Activated T-helper 2 cell treated with anti-CD3 and anti-CD28 coated beads, Interferon-gamma antibody, Interleukin-2, Interleukin-4, amounts not matched to agents 10 μg/mL and 5 μg/mL and 100 μg/mL, durations not matched to agents 14 hours and 24 hours and 36 hours (primary cell): ENCODE results near the gene SMYD4. TPM values are rescaled to one million over a fixed set of nuclear protein-coding genes. Genes with fewer than 3 reads are reported as not detected.
"Not testable (repeated sequence)": the region's sequence is repeated elsewhere in the genome, so short reads cannot be mapped to it uniquely, and the experiment has no call there.

Source experiments
- DNase-seq: peaks from one replicate; pipeline ENCODE4 v3.0.0; 2021; ENCODE audit warnings: low spot score
- H3K27ac Mint-ChIP-seq: one replicate; pipeline ENCODE4 v1.8.0; 2021; ENCODE audit warnings: mixed read lengths
- H3K27me3 Mint-ChIP-seq: one replicate; pipeline ENCODE4 v1.8.0; 2021; ENCODE audit warnings: low read depth, mixed read lengths
- H3K36me3 Mint-ChIP-seq: one replicate; pipeline ENCODE4 v1.8.0; 2021; ENCODE audit warnings: low read depth, mixed read lengths
- H3K4me1 Mint-ChIP-seq: one replicate; pipeline ENCODE4 v1.8.0; 2021; ENCODE audit warnings: low read depth, mixed read lengths
- H3K4me3 Mint-ChIP-seq: one replicate; pipeline ENCODE4 v1.8.0; 2021; ENCODE audit warnings: low read depth, mild to moderate bottlenecking, moderate library complexity, mixed read lengths
- H3K9me3 Mint-ChIP-seq: one replicate; pipeline ENCODE4 v1.8.0; 2021; ENCODE audit warnings: mixed read lengths
- intact Hi-C: fragments of 100-400 bp; cut with micrococcal nuclease; formaldehyde crosslinking; loops from one replicate; pipeline ENCODE4 v1.15.1; 2023
- total RNA-seq: library from RNA; stranded (reverse); gene quantifications from 2 replicates; pipeline ENCODE4 v1.2.3, GENCODE V29; 2022

SMYD4 gene
- total RNA-seq, 1 donor from 2014 or later: 26.9 TPM

- H3K4me1 Mint-ChIP-seq: no peaks in the 10 kb centered on the region
- no peaks in the 10 kb centered on the region for H3K27me3 Mint-ChIP-seq
- no peak for DNase-seq
- intact Hi-C loops: no loop called here
- H3K27ac Mint-ChIP-seq: no peak overlapping the region
- H3K9me3 Mint-ChIP-seq: no peaks in the 10 kb centered on the region
- peaks cover 23% of the 10 kb centered on the region for H3K36me3 Mint-ChIP-seq
- no peak overlapping the region for H3K4me3 Mint-ChIP-seq
These were observed 19.1 kb downstream of the SMYD4 start for GRCh38 chr17:1810450-1811103.

- intact Hi-C loops, DNase-seq, H3K9me3 Mint-ChIP-seq, H3K27ac Mint-ChIP-seq, H3K4me3 Mint-ChIP-seq, H3K27me3 Mint-ChIP-seq, H3K4me1 Mint-ChIP-seq: not testable (repeated sequence)
- H3K36me3 Mint-ChIP-seq: peaks cover 24% of the 10 kb centered on the region
These were observed 19.9 kb downstream of the SMYD4 start for GRCh38 chr17:1809815-1810214.

- Mint-ChIP-seq H3K4me3 (no peak overlapping the region), H3K27me3 (no peaks in the 10 kb centered on the region), H3K36me3 (peaks cover 31% of the 10 kb centered on the region), H3K4me1 (no peaks in the 10 kb centered on the region), H3K27ac (no peak overlapping the region), H3K9me3 (no peaks in the 10 kb centered on the region)
- intact Hi-C loops: no loop called here
- no peak for DNase-seq
These were observed 21.1 kb downstream of the SMYD4 start for GRCh38 chr17:1808644-1809043.

- Mint-ChIP-seq H3K27ac (no peak overlapping the region), H3K36me3 (peaks cover 31% of the 10 kb centered on the region), H3K27me3 (no peaks in the 10 kb centered on the region), H3K9me3 (no peaks in the 10 kb centered on the region), H3K4me3 (no peak overlapping the region), H3K4me1 (no peaks in the 10 kb centered on the region)
- no peak for DNase-seq
- intact Hi-C loops: no loop called here
These were observed 21.8 kb downstream of the SMYD4 start for GRCh38 chr17:1807890-1808289.

- Mint-ChIP-seq H3K9me3 (no peaks in the 10 kb centered on the region), H3K27me3 (no peaks in the 10 kb centered on the region), H3K36me3 (peaks cover 30% of the 10 kb centered on the region), H3K4me3 (no peak overlapping the region), H3K4me1 (no peaks in the 10 kb centered on the region), H3K27ac (no peak overlapping the region)
- intact Hi-C loops: no loop called here
- DNase-seq: no peak
These were observed 26.4 kb downstream of the SMYD4 start for GRCh38 chr17:1803280-1803679.

GRCh38 chr17:1802429-1802828, 27.3 kb downstream of the SMYD4 start:
- Mint-ChIP-seq H3K4me1 (no peaks in the 10 kb centered on the region), H3K27me3 (no peaks in the 10 kb centered on the region), H3K4me3 (no peak overlapping the region), H3K36me3 (peaks cover 29% of the 10 kb centered on the region), H3K9me3 (no peaks in the 10 kb centered on the region), H3K27ac (no peak overlapping the region)
- intact Hi-C loops: no loop called here
- no peak for DNase-seq

GRCh38 chr17:1800712-1801111, 29.0 kb downstream of the SMYD4 start:
- no peaks in the 10 kb centered on the region for H3K4me1 Mint-ChIP-seq
- no peak for DNase-seq
- no peaks in the 10 kb centered on the region for H3K9me3 Mint-ChIP-seq
- H3K4me3 Mint-ChIP-seq: no peak overlapping the region
- intact Hi-C loops: no loop called here
- peaks cover 34% of the 10 kb centered on the region for H3K36me3 Mint-ChIP-seq
- no peak overlapping the region for H3K27ac Mint-ChIP-seq
- no peaks in the 10 kb centered on the region for H3K27me3 Mint-ChIP-seq

- Mint-ChIP-seq H3K27me3 (no peaks in the 10 kb centered on the region), H3K36me3 (peaks cover 34% of the 10 kb centered on the region), H3K9me3 (no peaks in the 10 kb centered on the region), H3K27ac (no peak overlapping the region), H3K4me3 (no peak overlapping the region), H3K4me1 (no peaks in the 10 kb centered on the region)
- DNase-seq: no peak
- intact Hi-C loops: no loop called here
These were observed 29.5 kb downstream of the SMYD4 start for GRCh38 chr17:1800240-1800639.

- H3K27ac Mint-ChIP-seq, intact Hi-C loops, H3K27me3 Mint-ChIP-seq, H3K4me1 Mint-ChIP-seq, DNase-seq, H3K4me3 Mint-ChIP-seq, H3K9me3 Mint-ChIP-seq: not testable (repeated sequence)
- peaks cover 37% of the 10 kb centered on the region for H3K36me3 Mint-ChIP-seq
These were observed 31.9 kb downstream of the SMYD4 start for GRCh38 chr17:1797846-1798245.

- H3K4me3 Mint-ChIP-seq: no peak overlapping the region
- intact Hi-C loops: no loop called here
- H3K9me3 Mint-ChIP-seq: no peaks in the 10 kb centered on the region
- no peak for DNase-seq
- H3K27ac Mint-ChIP-seq: no peak overlapping the region
- no peaks in the 10 kb centered on the region for H3K4me1 Mint-ChIP-seq
- H3K27me3 Mint-ChIP-seq: no peaks in the 10 kb centered on the region
- peaks cover 37% of the 10 kb centered on the region for H3K36me3 Mint-ChIP-seq
These were observed 32.4 kb downstream of the SMYD4 start for GRCh38 chr17:1797323-1797722.

GRCh38 chr17:1796800-1797199, 32.9 kb downstream of the SMYD4 start:
- Mint-ChIP-seq H3K9me3 (no peaks in the 10 kb centered on the region), H3K4me3 (no peak overlapping the region), H3K36me3 (peaks cover 35% of the 10 kb centered on the region), H3K4me1 (no peaks in the 10 kb centered on the region), H3K27ac (no peak overlapping the region), H3K27me3 (no peaks in the 10 kb centered on the region)
- intact Hi-C loops: no loop called here
- DNase-seq: no peak

GRCh38 chr17:1793447-1793806, 36.3 kb downstream of the SMYD4 start:
- H3K27me3 Mint-ChIP-seq: no peaks in the 10 kb centered on the region
- intact Hi-C loops: no loop called here
- H3K27ac Mint-ChIP-seq: no peak overlapping the region
- no peaks in the 10 kb centered on the region for H3K9me3 Mint-ChIP-seq
- H3K4me3 Mint-ChIP-seq: no peak overlapping the region
- H3K4me1 Mint-ChIP-seq: no peaks in the 10 kb centered on the region
- H3K36me3 Mint-ChIP-seq: peaks cover 33% of the 10 kb centered on the region
- DNase-seq: no peak

GRCh38 chr17:1792495-1793446, 36.9 kb downstream of the SMYD4 start:
- no peak overlapping the region for H3K27ac Mint-ChIP-seq
- no peak overlapping the region for H3K4me3 Mint-ChIP-seq
- H3K27me3 Mint-ChIP-seq: no peaks in the 10 kb centered on the region
- no peak for DNase-seq
- intact Hi-C loops: no loop called here
- no peaks in the 10 kb centered on the region for H3K4me1 Mint-ChIP-seq
- peaks cover 33% of the 10 kb centered on the region for H3K36me3 Mint-ChIP-seq
- H3K9me3 Mint-ChIP-seq: no peaks in the 10 kb centered on the region
